Measurements from ENCODE around the gene GZF1.

GZF1 gene

GRCh38 chr20:23361476-23362391, at the start of gene GZF1:
GZF1 (plus strand) TSS chr20:23362182; CDS start chr20:23364384, 2,202 bp downstream.
- peak; percentile 98 for DNase-seq

- DNase-seq, result no peak
Observed at GRCh38 chr20:23313271-23313670, 48.7 kb upstream of the GZF1 start.

GRCh38 chr20:23314699-23315098, 47.3 kb upstream of the GZF1 start:
- no peak for DNase-seq

- DNase-seq, result no peak
Observed at GRCh38 chr20:23315099-23315498, 46.9 kb upstream of the GZF1 start.

GRCh38 chr20:23316626-23317025, 45.4 kb upstream of the GZF1 start:
- no peak for DNase-seq

- DNase-seq, result no peak
Observed at GRCh38 chr20:23317081-23317480, 44.9 kb upstream of the GZF1 start.

DNA sequence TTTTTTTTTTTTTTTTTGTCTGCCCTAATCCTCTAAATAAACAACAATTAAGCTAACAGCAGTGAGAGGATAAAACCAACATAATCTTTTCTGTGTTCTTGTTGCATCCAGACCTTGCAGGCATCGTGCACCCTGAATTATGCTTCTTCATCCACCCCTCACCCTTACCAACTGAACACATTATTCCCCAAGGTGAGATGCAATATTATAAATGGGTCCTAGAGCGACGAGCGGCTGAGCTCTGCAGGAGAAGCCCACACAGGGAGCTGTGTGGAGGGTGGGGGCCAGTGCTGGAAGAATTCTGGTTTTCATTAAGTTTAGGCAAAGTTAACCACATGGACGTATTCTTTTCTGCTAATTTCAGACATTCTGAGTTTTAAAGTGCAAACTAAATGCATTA, 43.6 kb upstream of the GZF1 start:
- DNase-seq, result no peak

- DNase-seq, result no peak
Observed at GRCh38 chr20:23320317-23320716, 41.7 kb upstream of the GZF1 start.

DNA sequence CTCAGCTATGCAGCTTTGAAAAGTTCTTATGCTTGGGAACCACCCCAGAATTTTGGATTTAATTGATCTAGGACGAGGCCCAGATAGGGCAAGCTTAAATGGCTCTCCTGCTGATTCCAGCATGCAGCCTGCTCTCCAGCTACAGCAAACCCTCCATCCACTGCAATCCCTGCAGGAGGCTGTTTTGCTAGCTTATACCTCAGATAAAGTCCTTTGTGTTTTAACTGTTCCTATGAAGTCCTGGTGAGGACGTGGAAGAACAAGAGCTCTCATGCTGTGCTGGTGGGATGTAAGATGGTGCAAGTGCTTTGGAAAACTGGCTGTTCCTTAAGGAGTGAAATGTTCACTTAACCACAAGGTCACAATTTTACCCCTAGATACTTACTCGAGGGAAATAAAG, 36.9 kb upstream of the GZF1 start:
- no peak for DNase-seq

- DNase-seq, result no peak
Observed at GRCh38 chr20:23326774-23327173, 35.2 kb upstream of the GZF1 start.

DNA sequence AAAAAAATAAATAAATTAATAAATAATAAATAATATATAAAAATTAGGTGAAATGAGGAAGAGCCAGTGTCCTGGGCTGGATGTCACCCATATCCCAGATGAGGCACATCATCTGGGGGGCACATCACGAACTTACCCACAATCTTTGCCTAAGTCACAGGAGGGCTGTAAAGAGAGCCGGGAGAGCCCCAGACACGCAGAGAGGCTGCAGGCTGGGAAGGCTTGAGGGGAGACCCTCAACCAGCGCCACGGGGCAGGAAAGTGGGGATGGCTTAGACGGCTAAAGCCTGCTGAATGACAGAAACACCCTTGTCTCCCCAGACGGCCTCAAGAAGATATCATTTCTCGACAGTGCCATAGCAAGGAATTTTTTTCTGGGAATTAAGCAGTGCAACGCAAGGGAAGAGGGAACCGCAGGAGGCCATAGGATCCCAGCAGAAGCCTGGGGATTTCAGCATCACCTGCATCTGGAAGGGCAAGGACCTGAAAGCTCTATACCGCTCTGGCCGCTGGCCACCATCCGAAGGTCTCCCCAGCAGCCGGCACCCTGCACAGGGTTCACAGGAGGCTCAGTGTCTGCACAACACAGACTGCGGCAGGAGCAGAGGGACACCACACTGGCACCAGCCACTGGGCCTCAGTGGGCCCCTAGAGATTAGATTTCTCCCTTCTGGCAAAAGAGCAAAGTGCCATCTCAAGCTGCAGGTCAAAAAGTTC, 34.2 kb upstream of the GZF1 start:
- DNase-seq, result no peak

DNA sequence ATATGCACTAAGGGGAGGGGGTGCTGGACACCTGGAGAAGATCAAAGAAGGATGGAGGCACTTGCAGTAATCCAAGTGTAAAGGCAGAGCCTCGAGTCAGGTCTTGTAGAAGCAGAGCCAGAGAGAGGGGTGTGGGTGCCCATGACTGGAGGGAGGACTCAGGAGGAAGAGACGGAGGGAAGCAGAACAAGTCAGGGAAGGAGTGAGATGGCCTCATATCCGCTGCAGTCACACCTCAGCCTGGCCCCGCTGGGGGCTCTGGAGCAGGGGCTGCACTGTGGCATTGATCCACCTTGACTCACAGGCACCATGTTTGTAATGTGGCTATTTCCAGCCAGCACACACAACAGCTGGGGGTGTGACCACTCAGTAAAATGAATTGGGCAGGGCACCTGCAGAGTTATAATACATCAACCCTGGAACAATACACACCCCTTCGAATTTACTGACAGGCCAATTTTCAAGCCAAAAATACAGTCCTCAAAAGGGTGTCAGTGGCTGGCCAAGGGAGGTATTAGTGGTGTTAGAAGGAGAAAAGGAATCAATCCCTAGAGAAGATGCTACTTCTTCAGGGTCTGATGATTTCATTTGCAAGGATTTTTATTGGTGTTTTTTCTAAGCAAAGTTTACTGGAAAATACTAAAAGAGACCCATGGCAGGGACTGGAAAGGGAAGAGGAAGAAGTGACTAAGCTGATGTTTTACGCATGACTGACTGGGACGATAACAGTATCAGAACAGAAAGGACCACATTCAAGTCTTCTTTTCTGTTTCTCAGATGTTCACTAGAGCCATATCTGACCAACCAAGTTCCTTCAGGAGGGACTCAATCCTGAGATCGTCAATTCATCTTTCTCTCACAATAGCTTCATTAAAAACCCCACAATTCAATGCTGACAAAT, 30.3 kb upstream of the GZF1 start:
- no peak for DNase-seq

- no peak for DNase-seq
Observed at GRCh38 chr20:23332467-23332866, 29.5 kb upstream of the GZF1 start.

GRCh38 chr20:23334111-23334510, 27.9 kb upstream of the GZF1 start:
- no peak for DNase-seq

GRCh38 chr20:23335521-23335920, 26.5 kb upstream of the GZF1 start:
- no peak for DNase-seq

GRCh38 chr20:23336476-23336875, 25.5 kb upstream of the GZF1 start:
- no peak for DNase-seq

- no peak for DNase-seq
Observed at GRCh38 chr20:23337312-23337711, 24.7 kb upstream of the GZF1 start.

DNA sequence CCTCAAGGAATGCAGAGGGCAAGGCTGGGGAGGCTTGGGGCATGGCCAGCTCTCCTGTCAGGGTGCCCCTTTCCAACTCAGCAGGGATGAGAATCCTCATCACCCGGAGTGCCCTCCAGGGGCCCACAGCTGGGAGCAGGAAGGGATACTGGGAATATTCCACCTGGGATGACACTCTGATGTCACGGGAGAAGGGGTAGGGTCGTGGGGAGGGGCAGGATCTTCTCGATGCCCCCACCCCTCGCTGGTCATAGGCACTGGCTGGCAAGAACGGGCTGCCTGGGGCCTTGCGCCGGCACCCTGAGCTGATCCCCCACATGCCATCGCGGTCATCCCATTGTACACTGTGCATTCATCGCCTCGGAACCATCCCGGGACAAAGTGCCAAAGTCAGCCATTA, 22.0 kb upstream of the GZF1 start:
- DNase-seq, result no peak

- DNase-seq, result no peak
Observed at GRCh38 chr20:23340524-23340923, 21.5 kb upstream of the GZF1 start.

DNA sequence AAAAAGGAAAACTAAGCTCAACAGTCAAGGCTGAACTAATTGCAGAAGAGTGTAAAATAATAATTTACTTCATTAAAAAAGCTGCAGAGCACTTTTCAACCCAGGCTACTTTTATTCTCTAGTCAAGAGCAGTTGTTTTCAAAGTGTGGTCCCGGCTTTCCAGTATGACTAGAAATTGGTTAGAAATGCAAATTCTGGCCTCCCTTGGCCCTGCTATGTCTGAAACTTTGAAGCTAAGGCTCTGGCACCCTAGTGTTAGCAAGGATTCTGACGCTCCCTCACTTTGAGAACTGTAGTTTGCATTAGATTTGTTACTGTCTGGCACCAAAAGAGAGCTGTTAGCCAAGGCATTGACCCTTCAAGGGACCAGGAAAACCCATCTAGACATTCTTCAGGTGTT, 20.9 kb upstream of the GZF1 start:
- no peak for DNase-seq

DNA sequence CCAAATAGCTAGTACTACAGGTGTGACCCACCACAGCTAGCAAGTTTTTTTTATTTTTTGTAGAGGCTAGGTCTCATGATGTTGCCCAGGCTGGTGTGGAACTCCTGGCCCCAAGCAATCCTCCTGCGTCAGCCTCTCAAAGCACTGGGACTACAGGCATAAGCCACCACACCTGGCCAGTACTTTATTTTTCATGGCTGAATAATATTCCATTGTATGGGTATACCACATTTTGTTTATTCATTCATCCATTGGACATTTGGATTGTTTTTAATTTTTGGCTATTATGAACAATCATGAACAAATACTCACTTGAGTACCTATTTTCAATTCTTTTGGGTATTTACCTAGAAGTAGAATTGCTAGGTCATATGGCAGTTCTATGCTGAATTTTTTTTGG, 18.4 kb upstream of the GZF1 start:
- no peak for DNase-seq

- DNase-seq, result no peak
Observed at GRCh38 chr20:23344336-23344735, 17.6 kb upstream of the GZF1 start.

GRCh38 chr20:23346002-23346401, 16.0 kb upstream of the GZF1 start:
- DNase-seq, result no peak

Data from activated naive CD4-positive, alpha-beta T cell treated with anti-CD3 and anti-CD28 coated beads, Interleukin-2, amount 50 U/mL, for 16 hours (primary cell).